GM21737 (cell line): ENCODE data around the gene MARCHF3.
"Not testable (repeated sequence)": the region's sequence is repeated elsewhere in the genome, so short reads cannot be mapped to it uniquely, and the experiment has no call there.

Experiments
- ATAC-seq: cut with Tn5 transposase; IDR thresholded peaks from one replicate; pipeline ENCODE4 v1.9.1; 2021; ENCODE audit warnings: mild to moderate bottlenecking, moderate library complexity; ENCODE audit not compliant: unreplicated experiment

The MARCHF3 gene

DNA sequence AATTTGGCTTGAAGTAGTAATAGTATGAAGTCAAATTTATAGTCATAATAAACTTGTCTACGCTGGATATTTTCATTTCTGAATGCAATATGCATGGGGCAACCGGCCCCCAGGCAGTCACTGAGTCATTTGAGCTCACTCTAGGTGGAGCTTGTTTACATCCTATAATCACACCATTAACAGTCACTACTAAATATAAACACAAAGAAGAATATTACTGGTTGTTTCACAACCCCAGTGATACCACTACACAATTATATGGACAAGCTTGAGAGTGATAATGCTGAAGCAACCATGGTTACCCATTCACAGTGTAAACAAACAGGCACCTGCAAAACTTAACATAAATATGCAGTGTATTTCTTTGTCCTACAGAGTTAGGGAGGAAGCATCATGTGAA is 68.7 kb downstream of the MARCHF3 start:
- ATAC-seq = peak; percentile 46

DNA sequence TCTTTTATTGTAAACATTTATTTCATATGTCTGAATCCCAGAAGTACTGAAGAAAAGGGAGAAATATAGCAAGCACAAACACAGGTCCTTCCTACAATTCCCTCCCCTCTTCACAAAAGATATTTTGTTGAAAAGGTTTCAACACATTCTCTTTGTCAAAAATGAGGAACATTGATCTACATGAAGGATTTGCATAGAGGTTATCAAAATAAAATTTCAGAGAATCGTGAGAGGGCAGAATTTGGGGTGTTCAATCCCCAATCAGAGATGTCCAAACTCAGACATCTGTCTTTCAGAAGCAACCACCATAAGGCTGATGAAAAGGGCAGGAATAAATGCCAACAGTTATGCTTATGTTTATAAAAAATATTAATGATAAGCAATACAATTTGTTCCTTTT is 69.2 kb downstream of the MARCHF3 start:
- ATAC-seq = no peak

DNA sequence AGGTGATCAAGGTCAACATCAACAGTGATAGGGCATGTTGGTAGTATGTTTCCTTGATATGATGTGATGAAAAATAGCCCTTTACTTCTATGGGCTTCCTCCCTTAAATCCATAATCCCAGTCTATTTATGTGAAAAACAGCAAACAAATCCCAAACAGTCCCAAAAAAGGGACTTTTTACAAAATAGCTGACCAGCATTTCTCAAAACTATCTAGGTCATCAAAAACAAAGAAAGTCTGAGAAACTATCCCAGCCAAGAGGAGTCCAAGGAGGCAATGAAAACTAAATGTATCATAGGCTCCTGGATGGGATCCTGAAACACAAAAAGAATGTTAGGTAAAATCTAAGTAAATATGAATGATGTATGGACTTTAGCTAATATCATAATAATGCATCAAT is 71.2 kb downstream of the MARCHF3 start:
- no peak for ATAC-seq

DNA sequence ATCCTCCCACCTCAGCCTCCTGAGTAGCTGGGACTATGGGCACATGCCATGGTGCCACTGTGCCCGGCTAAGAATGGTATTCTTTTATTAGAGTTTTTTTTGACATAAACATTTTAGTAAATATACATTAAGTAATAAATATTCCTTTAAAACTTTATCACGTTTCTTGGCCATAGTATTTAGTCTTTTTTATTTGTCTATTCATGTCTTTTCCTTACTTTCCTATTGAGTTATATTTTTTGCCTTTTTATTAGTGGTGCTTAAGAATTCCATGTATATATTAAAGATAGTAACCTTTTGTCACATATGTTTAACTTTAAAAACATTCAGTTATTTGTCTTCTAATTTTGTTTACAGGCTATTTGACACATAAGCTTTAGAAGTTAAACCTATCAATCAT is 73.4 kb downstream of the MARCHF3 start:
- ATAC-seq = no peak

DNA sequence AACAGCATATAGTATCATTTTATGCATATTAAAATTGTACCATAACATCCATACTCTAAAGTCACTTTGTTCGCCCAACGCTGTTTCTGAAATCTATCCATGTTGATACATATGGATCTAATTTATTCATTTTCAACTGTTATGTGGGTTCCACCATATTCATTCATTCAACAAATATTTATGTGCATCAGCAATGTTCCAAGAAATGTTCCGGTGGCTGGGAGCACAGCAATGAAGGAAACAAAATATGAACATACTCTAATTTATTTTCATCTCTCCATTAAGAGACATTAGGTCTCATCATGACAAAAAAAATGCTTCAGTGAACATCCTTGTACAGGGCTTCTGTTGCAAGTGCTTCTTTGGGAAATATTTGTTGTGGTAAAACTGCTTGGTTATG is 75.4 kb downstream of the MARCHF3 start:
- no peak for ATAC-seq

DNA sequence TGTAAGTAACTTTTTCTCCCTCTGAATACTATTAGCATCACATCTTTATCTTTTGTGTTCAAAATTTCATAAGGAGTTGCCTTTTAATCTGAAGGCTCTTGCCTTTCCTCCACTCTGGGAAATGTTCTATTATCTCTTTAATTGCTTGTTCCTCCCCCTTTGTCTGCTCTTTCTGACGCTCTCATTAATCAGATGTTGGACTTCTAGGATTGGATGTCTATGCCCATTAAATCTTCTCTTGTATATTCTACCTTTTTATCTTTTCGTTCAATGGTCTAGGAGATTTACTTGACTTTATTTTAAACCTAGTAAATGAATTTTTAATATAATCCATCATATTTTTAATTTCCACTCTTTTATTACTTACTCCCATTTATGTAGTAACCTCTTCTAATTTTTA is 76.7 kb downstream of the MARCHF3 start:
- no peak for ATAC-seq

DNA sequence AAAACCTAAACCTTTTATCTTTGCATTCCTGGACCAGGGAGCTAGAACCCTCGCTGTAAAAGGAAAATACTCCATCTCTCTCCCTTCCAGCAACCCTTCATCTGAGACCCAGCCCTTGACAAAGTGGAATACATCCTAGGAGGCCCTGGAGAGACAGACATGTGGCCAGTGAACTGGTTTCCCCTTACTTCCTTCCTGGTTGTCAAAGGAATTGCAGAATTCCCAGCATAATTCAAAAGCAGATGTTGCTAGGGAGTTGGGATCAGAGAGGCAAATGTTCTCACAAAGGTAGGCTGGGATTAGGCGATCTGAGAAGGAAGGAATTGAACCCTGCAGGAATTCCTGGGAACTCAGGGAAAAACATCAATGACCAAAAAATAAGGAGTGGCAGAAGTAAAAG is 80.9 kb downstream of the MARCHF3 start:
- ATAC-seq = no peak

DNA sequence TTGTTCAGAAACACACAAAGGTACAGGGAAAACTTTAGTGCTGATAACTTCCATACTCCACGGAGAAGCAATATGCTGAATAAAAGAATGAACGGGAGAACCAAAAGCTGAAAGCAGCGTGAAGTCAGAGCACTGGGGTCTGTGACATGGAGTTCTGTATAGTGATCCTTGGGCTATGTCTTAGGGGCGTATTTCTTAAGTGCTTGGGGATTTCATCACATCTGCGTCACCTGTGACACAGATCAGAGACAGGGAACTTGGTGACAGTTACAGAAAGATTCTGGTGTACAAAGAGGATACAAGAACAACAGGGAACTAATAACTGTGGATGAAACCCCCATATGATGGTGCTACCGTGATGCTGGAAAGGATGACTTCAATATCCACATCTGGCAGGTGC is 81.9 kb downstream of the MARCHF3 start:
- no peak for ATAC-seq

DNA sequence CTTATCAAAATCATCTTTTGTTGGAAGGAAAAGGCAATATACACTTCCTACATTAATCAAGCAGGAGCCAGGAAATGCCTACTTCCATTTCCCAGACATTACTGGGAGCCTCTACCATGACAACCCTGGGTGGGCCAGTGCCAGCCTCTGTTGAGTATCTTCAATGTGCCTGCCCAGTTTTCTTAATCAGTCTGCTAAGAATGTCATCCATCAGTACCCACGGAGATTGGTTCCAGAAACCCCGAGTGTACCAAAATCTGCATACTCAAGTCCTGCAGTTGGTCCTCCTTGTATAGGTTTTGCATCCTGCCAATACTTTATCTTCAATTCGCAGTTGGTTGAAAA is 82.4 kb downstream of the MARCHF3 start:
- ATAC-seq = peak; percentile 11

DNA sequence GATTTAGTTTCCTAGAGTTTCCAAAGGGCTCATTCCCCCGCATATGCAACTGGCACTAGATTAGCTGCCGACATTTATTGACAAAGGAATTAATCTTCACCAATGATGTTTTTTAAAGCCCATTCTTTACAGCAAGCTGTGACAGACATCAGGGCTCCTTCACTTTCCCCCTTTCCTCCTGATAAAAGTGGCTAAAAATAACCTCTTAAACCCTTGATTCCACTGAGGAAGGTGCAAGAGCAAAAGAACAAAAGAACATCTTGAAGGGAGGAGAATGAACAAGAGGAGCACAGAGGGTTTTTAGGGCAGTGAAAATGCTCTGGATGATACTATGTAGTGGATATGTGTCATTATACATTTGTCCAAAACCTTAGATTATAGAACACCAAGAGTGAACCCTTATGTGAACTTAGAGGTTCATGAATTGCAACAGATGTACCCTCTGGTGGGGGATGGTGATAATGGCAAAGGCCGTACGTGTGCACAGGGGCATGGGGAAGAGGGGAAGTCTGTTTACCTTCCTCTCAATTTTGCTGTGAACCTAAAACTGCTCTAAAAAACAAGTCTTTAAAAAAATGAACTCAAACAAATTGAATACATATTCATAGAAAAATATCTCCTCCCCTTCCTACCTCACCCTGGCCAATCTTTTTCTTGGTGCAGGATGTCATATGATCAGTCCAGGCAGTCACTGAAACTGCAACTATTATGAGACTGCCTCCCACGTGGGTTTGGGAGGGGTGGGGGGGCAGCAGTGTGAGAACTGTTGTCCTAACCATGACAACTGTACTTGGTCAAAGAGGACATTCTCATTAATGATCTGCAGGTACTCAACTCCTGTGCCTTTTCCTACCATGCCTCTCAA is 83.0 kb downstream of the MARCHF3 start:
- ATAC-seq = peak; percentile 94

DNA sequence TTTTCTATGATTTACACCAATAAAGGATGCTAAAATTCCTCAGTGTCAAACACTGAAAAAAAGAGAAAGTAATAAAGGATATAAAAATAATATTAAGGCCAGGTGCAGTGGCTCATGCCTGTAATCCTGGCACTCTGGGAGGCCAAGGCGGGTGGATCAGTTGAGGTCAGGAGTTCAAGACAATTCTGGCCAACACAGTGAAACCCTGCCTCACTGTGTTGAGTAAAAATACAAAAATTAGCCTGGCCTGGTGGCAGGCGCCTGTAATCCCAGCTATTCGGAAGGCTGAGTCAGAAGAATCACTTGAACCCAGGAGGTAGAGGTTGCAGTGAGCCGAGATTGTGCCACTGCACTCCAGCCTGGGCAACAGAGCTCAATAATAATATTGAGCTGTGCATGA is 87.5 kb downstream of the MARCHF3 start:
- not testable (repeated sequence) for ATAC-seq

DNA sequence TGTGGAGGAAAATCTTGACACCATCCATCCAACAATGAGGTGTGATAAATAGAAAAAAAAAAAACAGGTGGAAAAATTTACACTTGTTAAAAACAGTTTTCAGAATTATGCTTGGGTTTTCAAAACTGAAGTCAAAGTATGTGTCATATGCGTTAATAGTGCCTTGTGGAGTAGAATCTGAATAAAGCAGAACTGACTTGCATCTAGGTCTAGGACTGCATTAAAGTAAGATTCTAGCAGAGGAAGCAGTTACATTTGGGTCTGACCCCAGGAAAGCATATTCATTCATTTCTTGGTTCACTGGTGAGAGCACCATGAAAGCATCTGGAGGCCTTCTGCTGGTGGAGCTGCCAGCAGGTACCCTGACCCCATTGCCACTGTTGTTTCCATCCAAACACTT is 89.0 kb downstream of the MARCHF3 start:
- ATAC-seq = no peak

DNA sequence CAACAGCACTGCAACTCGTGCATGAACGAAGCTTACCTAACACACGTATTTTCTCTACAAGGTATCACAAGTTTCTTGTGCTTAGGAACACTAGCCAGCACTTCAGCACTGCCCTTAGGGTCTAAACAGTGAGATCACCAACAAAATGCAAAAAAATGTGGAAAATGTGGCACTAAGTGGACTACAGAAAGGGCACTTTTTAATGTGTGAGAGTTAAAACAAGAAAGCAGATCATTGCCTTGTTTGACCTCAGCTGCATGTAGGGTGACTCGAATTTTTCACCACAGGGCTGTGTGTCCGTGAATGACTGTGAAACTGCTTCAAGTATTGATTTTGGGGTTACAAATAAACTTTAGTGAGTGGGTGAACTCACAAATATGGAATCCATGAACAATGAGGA is 90.5 kb downstream of the MARCHF3 start:
- no peak for ATAC-seq

DNA sequence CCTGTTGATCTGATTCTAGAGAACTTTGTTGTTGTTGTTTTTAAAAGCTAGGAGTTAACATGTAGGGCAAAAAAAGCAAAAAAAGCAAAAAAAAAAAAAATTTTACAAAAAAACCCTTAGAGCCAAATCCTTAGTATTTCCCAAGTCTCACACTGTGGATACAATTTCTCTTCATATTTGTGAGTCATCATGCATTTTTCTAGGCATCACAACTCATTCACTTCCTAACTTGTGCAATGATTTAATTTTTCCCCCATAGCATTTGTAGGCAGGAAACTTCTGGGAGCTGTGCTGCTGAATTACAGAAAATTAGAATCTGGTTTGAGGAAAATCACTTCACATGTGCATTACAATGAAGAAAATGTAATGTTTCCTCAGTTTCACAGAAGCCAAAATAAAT is 91.9 kb downstream of the MARCHF3 start:
- no peak for ATAC-seq

DNA sequence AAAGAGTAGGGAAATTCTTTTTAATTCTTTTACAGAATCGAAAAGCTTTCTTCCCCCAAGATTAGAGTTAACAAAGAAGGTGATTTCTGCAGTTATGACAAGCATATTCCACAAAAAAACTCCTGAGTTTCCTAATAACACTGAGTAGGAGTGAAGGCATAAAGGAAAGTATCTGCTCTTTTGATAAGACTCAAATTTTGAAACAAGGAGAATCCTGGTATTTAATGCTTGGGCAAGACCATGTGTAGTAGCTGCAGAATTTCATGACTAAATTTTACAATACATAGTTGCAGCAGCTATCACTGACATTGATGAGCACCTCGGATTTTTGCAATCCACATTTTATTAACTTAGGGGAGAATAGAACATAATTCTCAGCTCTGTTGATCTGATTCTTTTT is 92.6 kb downstream of the MARCHF3 start:
- ATAC-seq = no peak

DNA sequence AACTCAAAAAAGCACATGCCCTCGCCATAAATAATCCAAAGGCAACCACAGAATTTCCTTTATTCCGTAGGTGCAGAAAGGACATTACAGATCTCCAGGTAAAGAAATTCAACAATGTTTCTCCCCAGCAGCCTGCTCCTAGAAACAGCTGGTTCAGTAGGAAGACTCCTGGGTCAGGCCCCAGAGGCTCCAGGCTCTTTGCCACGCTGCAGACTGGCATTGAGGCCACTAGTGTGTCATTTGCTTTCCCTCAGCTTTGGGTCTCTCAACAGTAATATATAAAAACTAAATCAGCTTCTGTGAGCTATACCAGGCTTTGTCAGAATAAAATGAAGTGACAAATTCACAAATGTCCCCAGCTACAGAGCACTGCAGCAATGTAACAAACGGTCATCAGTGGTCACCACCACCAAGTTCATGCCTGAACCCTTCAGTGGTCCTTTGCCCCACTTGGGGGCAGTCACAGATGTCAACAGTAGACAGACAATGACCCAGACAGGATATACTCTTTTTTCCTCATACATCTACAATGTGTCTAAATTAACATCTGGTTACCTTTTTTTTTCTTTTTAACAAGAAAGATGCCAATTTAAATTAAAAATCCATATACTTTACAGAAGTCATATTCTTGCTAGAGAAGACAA is 93.5 kb downstream of the MARCHF3 start:
- no peak for ATAC-seq

DNA sequence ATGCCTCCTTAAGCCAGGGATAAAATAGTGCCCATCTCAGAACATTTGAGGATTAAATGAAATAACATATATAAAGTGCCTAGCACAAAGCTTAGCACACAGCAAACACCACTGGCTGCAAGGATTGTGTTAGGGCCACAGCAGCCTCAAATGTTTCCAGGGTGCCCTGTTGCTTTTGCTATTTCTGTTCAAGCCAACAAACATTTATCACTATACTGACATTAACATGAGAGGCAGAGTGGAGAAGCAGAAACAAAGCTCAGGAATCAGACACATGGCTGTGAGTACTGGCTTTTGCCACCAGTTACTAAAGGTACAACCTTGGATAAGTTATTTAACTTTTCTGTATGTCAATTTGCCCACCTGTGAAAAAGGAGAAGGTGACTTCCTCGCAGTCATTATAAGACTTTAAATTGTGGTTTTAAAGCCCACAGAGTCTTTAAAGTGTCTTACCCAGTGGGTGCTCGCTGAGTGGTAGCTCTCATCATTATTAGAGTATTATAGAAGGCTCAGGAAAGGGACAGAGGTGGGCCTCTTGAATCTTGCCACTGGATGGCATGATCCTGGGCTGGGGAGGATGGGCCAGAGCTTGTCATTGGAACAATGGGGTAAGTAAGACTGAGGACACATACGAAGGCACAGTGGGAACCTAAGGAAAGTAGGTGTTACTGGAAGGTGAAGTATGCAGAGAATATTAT is 98.2 kb downstream of the MARCHF3 start:
- no peak for ATAC-seq

DNA sequence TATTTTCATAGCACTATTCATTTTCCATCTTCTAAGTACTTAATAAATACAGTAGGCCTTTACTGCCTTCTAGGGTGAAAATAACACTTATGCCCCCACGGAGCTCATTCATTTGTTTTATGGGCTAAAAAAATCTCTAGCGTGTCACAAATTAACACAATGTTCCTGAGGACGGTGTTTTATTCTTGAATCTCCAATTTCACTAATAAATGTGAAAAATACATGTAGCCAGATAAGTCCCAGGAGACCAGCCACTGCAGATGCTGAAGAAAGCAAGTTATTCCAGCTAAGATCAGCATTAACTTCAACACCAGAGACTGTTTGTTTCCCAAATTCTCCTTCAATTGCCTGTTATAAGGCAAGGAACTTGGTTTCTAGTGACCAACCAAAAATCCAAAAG is 102.3 kb downstream of the MARCHF3 start:
- no peak for ATAC-seq

DNA sequence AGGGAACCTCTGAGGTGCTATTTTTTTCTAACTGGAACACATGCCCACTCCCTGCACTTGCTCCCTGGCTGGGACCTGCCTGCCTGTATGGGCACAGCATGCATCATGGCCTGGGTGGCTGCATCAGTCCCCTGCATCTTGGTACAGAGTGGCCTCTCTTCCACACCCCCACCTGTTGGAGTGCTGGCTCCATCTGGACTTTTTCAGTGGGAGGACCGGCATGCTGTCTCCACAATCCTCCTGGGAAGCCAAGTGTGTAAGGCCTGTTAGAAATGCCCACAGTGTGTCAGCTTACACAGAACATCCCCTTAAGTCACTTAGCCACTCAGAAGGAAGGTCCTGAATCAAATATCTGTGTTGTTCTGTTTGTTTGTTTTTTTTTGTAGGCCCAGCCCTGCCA is 102.9 kb downstream of the MARCHF3 start:
- ATAC-seq = no peak

DNA sequence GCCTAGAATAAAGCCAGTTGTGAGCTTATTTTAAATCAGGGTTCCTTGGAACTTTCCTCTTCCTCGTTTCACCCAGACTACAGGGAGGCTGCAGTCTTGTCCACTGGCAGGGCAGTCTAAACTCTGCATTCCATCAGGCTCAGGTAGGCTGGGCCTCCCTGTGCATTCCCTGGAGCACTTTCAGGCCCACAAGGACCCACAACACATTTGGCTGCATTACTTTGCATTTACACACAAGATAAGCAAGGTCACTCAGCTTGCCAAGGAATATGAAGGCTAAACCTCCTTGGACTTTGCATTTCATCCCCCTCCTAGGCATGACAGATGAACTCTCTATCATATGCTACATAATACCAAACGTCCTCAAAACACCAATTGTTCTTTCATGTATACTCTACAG is 104.2 kb downstream of the MARCHF3 start:
- no peak for ATAC-seq

DNA sequence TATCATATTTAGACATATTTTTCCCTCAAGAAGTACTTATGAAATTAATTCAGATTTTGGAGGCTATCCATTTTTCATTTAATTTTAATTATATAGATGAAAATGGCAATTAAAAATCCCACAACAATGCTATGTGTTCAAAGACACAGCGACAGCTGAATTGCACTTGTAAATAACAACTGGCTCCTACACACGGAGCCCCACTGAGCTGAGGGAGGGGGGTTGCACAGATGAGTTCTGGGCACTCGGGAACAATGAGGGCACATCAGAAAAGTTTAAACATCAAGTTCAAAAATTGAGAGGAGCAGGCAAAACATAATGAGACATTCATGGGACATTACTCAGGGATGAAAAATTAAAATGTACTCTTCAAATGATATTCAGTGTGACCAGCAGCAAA is 104.9 kb downstream of the MARCHF3 start:
- no peak for ATAC-seq
